ENCODE data around the gene GID4.

The GID4 gene

GRCh38 chr17:18027280-18027679 lies 11.9 kb upstream of the GID4 start:
- Histone ChIP-seq H3K36me3 (ENCODE audit: insufficient read depth, low read length) (peaks cover 19% of the 10 kb centered on the region; the same call in 1 of the 2 replicates), H3K4me1 (ENCODE audit: insufficient read depth, low read length, poor library complexity, severe bottlenecking) (no peaks in the 10 kb centered on the region), H3K79me2 (ENCODE audit: insufficient read depth, low read length) (0 out of 2 replicates have a peak, but pooled peaks cover under 1% of the 10 kb centered on the region), H3K27me3 (ENCODE audit: insufficient read depth, low read length, poor library complexity, severe bottlenecking) (no peaks in the 10 kb centered on the region), H3K4me3 (ENCODE audit: low read length, poor library complexity, severe bottlenecking) (no peak overlapping the region), H3K9me3 (ENCODE audit: insufficient read depth, low read depth, low read length) (no peaks in the 10 kb centered on the region), H4K20me1 (ENCODE audit: insufficient read depth, low read length, poor library complexity, severe bottlenecking) (no peaks in the 10 kb centered on the region), H2AFZ (ENCODE audit: low read length) (no peak overlapping the region), H3K9me2 (replicated peaks; ENCODE audit: low read depth, low read length) (no peaks in the 10 kb centered on the region), H3F3A (ENCODE audit: low read depth) (no peaks in the 10 kb centered on the region), H3K4me2 (ENCODE audit: low read depth, low read length, poor library complexity, severe bottlenecking) (no peak overlapping the region), H3K9ac (ENCODE audit: low read depth, low read length, poor library complexity, severe bottlenecking) (no peak overlapping the region)
- TF ChIP-seq EZH2phosphoT487 (IDR thresholded peaks at IDR 0.05; ENCODE audit: borderline replicate concordance), result no peak
- TF ChIP-seq CTCF (conservative IDR thresholded peaks at IDR 0.05; ENCODE audit: low read length), result no peak

GRCh38 chr17:18028114-18028951 lies 10.9 kb upstream of the GID4 start:
- Histone ChIP-seq H3K9me2 (replicated peaks; ENCODE audit: low read depth, low read length) (no peaks in the 10 kb centered on the region), H3K4me2 (ENCODE audit: low read depth, low read length, poor library complexity, severe bottlenecking) (no peak overlapping the region), H3K27me3 (ENCODE audit: insufficient read depth, low read length, poor library complexity, severe bottlenecking) (no peaks in the 10 kb centered on the region), H3K9me3 (ENCODE audit: insufficient read depth, low read depth, low read length) (no peaks in the 10 kb centered on the region), H3K4me1 (ENCODE audit: insufficient read depth, low read length, poor library complexity, severe bottlenecking) (no peaks in the 10 kb centered on the region), H4K20me1 (ENCODE audit: insufficient read depth, low read length, poor library complexity, severe bottlenecking) (no peaks in the 10 kb centered on the region), H3K79me2 (ENCODE audit: insufficient read depth, low read length) (peaks cover 11% of the 10 kb centered on the region; the same call in 1 of the 2 replicates), H3K4me3 (ENCODE audit: low read length, poor library complexity, severe bottlenecking) (no peak overlapping the region), H3F3A (ENCODE audit: low read depth) (no peaks in the 10 kb centered on the region), H3K36me3 (ENCODE audit: insufficient read depth, low read length) (peaks cover 19% of the 10 kb centered on the region; the same call in 1 of the 2 replicates), H2AFZ (ENCODE audit: low read length) (no peak overlapping the region), H3K9ac (ENCODE audit: low read depth, low read length, poor library complexity, severe bottlenecking) (no peak overlapping the region)
- TF ChIP-seq CTCF (conservative IDR thresholded peaks at IDR 0.05; ENCODE audit: low read length) (no peak), EZH2phosphoT487 (IDR thresholded peaks at IDR 0.05; ENCODE audit: borderline replicate concordance) (no peak)

- Histone ChIP-seq H3K27me3 (ENCODE audit: insufficient read depth, low read length, poor library complexity, severe bottlenecking) (no peaks in the 10 kb centered on the region), H4K20me1 (ENCODE audit: insufficient read depth, low read length, poor library complexity, severe bottlenecking) (no peaks in the 10 kb centered on the region), H3K9me3 (ENCODE audit: insufficient read depth, low read depth, low read length) (no peaks in the 10 kb centered on the region), H3K9ac (ENCODE audit: low read depth, low read length, poor library complexity, severe bottlenecking) (no peak overlapping the region), H2AFZ (ENCODE audit: low read length) (no peak overlapping the region), H3K79me2 (ENCODE audit: insufficient read depth, low read length) (peaks cover 13% of the 10 kb centered on the region; the same call in 1 of the 2 replicates), H3K9me2 (replicated peaks; ENCODE audit: low read depth, low read length) (no peaks in the 10 kb centered on the region), H3K4me3 (ENCODE audit: low read length, poor library complexity, severe bottlenecking) (no peak overlapping the region), H3K4me1 (ENCODE audit: insufficient read depth, low read length, poor library complexity, severe bottlenecking) (no peaks in the 10 kb centered on the region), H3F3A (ENCODE audit: low read depth) (no peaks in the 10 kb centered on the region), H3K36me3 (ENCODE audit: insufficient read depth, low read length) (peaks cover 19% of the 10 kb centered on the region; the same call in 1 of the 2 replicates), H3K4me2 (ENCODE audit: low read depth, low read length, poor library complexity, severe bottlenecking) (no peak overlapping the region)
- TF ChIP-seq CTCF (conservative IDR thresholded peaks at IDR 0.05; ENCODE audit: low read length), result no peak
- TF ChIP-seq EZH2phosphoT487 (IDR thresholded peaks at IDR 0.05; ENCODE audit: borderline replicate concordance), result no peak
These were observed 10.2 kb upstream of the GID4 start for GRCh38 chr17:18028952-18029540.

Measured in Loucy (cell line).